Neutrophil (primary cell): ENCODE results near the gene KANK2.

ENCODE experiments used
- H3K27ac ChIP-seq: fragments of 200-600 bp; sonication (generic); 2 replicates; pipeline ENCODE4 v1.5.1; 2016; ENCODE audit warnings: mild to moderate bottlenecking, moderate library complexity
- H3K27me3 ChIP-seq: fragments of 200-600 bp; sonication (generic); 2 replicates; pipeline ENCODE4 v1.6.0; 2016; ENCODE audit warnings: mild to moderate bottlenecking
- H3K36me3 ChIP-seq: fragments of 200-600 bp; sonication (generic); 2 replicates; pipeline ENCODE4 v1.5.1; 2017
- H3K4me1 ChIP-seq, 2 experiments: fragments of 200-600 bp in 1 of 2; sonication (generic) in 1 of 2; 1 replicate in 1 of 2; 2 replicates in 1 of 2; pipeline versions ENCODE4 v1.5.1 to v1.6.1; 2013 to 2016; ENCODE audit warnings: low read depth in 1 of 2, low read length in 1 of 2, mild to moderate bottlenecking in 1 of 2, moderate library complexity in 1 of 2; ENCODE audit not compliant: control insufficient read depth in 1 of 2, insufficient read depth in 1 of 2
- H3K4me3 ChIP-seq, 2 experiments: fragments of 200-600 bp in 1 of 2; sonication (generic) in 1 of 2; 1 replicate in 1 of 2; 2 replicates in 1 of 2; pipeline ENCODE4 v1.5.1; 2013 to 2016; ENCODE audit warnings: low read depth in 1 of 2, low read length in 1 of 2, mild to moderate bottlenecking in 1 of 2, moderate library complexity in 1 of 2
- H3K9me3 ChIP-seq: fragments of 200-600 bp; sonication (generic); 2 replicates; pipeline ENCODE4 v1.5.1; 2016
- CTCF ChIP-seq: fragments of 200-600 bp; sonication (generic); IDR thresholded peaks from 2 replicates; pipeline ENCODE4 v1.5.1; 2016; ENCODE audit warnings: antibody characterized with exemption

Gene KANK2

GRCh38 chr19:11203194-11204075, 6.1 kb upstream of the KANK2 start:
- Histone ChIP-seq H3K27me3 (peaks cover 8% of the 10 kb centered on the region), H3K4me1 (no peaks in the 10 kb centered on the region), H3K4me3 (no peak overlapping the region), H3K36me3 (no peaks in the 10 kb centered on the region), H3K9me3 (no peaks in the 10 kb centered on the region), H3K27ac (no peak overlapping the region)
- no peak for TF ChIP-seq CTCF

GRCh38 chr19:11202488-11203193, 5.3 kb upstream of the KANK2 start:
- Histone ChIP-seq H3K4me1 (peaks cover 2 to 3% of the 10 kb centered on the region in 2 experiments), H3K9me3 (no peaks in the 10 kb centered on the region), H3K36me3 (no peaks in the 10 kb centered on the region), H3K27ac (no peak overlapping the region), H3K27me3 (peaks cover 16% of the 10 kb centered on the region), H3K4me3 (no peak overlapping the region)
- no peak for TF ChIP-seq CTCF

DNA sequence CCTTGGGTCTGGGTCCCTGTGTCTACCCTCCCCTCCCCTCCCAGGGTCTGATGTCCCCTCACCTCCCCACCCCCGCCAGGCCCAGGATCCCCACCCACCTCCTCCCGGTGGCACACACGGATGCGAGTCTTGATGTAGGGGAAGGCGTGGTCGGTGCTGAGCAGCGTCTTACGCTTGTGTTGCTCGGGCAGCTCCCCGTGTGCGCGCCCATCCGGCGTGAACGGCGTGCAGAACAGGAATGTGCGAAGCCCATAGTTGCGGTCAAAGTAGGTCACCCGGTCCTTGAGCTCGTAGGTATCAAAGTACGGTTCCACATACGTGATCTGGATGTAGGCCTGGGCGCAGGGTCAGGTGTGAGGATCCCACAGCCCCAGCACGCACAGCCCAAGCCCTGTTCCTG, 4.4 kb upstream of the KANK2 start:
- peaks cover 24% of the 10 kb centered on the region for H3K27me3 ChIP-seq
- peaks cover 8 to 11% of the 10 kb centered on the region in 2 experiments for H3K4me1 ChIP-seq
- no peaks in the 10 kb centered on the region for H3K9me3 ChIP-seq
- TF ChIP-seq CTCF, result no peak
- H3K27ac ChIP-seq, result no peak overlapping the region
- no peaks in the 10 kb centered on the region for H3K36me3 ChIP-seq
- H3K4me3 ChIP-seq, result no peak overlapping the region

GRCh38 chr19:11200931-11201330, 3.6 kb upstream of the KANK2 start:
- Histone ChIP-seq H3K36me3 (no peaks in the 10 kb centered on the region), H3K27me3 (peaks cover 33% of the 10 kb centered on the region), H3K9me3 (no peaks in the 10 kb centered on the region), H3K27ac (no peak overlapping the region), H3K4me3 (no peak overlapping the region), H3K4me1 (peaks cover 12 to 14% of the 10 kb centered on the region in 2 experiments)
- no peak for TF ChIP-seq CTCF

GRCh38 chr19:11200015-11200574, 2.8 kb upstream of the KANK2 start:
- no peaks in the 10 kb centered on the region for H3K9me3 ChIP-seq
- H3K4me3 ChIP-seq, result no peak overlapping the region
- H3K27ac ChIP-seq, result no peak overlapping the region
- H3K36me3 ChIP-seq, result no peaks in the 10 kb centered on the region
- peaks cover 41% of the 10 kb centered on the region for H3K27me3 ChIP-seq
- peaks cover 12 to 14% of the 10 kb centered on the region in 2 experiments for H3K4me1 ChIP-seq
- TF ChIP-seq CTCF, result no peak
